Measurements from ENCODE around the gene LEMD1.

LEMD1 gene

GRCh38 chr1:205351984-205352713, 69.7 kb downstream of the LEMD1 start:
- peak; percentile 98 for DNase-seq

GRCh38 chr1:205350691-205351141, 71.1 kb downstream of the LEMD1 start:
- DNase-seq, result peak; percentile 78

GRCh38 chr1:205350124-205350523, 71.7 kb downstream of the LEMD1 start:
- no peak for DNase-seq

GRCh38 chr1:205348554-205349487, 73.0 kb downstream of the LEMD1 start:
- DNase-seq, result peak; percentile 15

GRCh38 chr1:205346956-205347574, 74.8 kb downstream of the LEMD1 start:
- DNase-seq, result no peak

GRCh38 chr1:205345761-205346160, 76.1 kb downstream of the LEMD1 start:
- no peak for DNase-seq

- no peak for DNase-seq
Measured at GRCh38 chr1:205344066-205344928, 77.6 kb downstream of the LEMD1 start.

- DNase-seq, result no peak
Measured at GRCh38 chr1:205343431-205344065, 78.3 kb downstream of the LEMD1 start.

- DNase-seq, result no peak
Measured at GRCh38 chr1:205342986-205343385, 78.9 kb downstream of the LEMD1 start.

GRCh38 chr1:205340676-205341075, 81.2 kb downstream of the LEMD1 start:
- DNase-seq, result no peak

GRCh38 chr1:205339717-205340116, 82.1 kb downstream of the LEMD1 start:
- DNase-seq, result no peak

GRCh38 chr1:205339197-205339702, 82.6 kb downstream of the LEMD1 start:
- DNase-seq, result no peak

GRCh38 chr1:205338011-205338410, 83.8 kb downstream of the LEMD1 start:
- no peak for DNase-seq

- no peak for DNase-seq
Measured at GRCh38 chr1:205337481-205337880, 84.4 kb downstream of the LEMD1 start.

GRCh38 chr1:205335692-205336091, 86.2 kb downstream of the LEMD1 start:
- peak; percentile 69 for DNase-seq

- DNase-seq, result no peak
Measured at GRCh38 chr1:205332015-205332791, 89.7 kb downstream of the LEMD1 start.
